Measurements from ENCODE around the gene AKT1. TPM values are rescaled to one million over a fixed set of nuclear protein-coding genes. Genes with fewer than 3 reads are reported as not detected.
"Not testable (repeated sequence)": the region's sequence is repeated elsewhere in the genome, so short reads cannot be mapped to it uniquely, and the experiment has no call there.

The AKT1 gene
- polyA plus RNA-seq, 4 donors = 105 to 150 (median 131) TPM

- no peak for DNase-seq (ENCODE audit: low read depth in 4 of 4, low spot score in 2 of 4)
These were observed 23.8 kb upstream of the AKT1 start for GRCh38 chr14:104819361-104819781.

- no peak for DNase-seq (ENCODE audit: low read depth in 4 of 4, low spot score in 2 of 4)
These were observed 23.2 kb upstream of the AKT1 start for GRCh38 chr14:104818714-104819161.

GRCh38 chr14:104817930-104818713, 22.6 kb upstream of the AKT1 start:
- DNase-seq (ENCODE audit: low read depth in 4 of 4, low spot score in 2 of 4) = no peak

- DNase-seq (ENCODE audit: low read depth in 4 of 4, low spot score in 2 of 4) = no peak
These were observed 21.0 kb upstream of the AKT1 start for GRCh38 chr14:104816616-104816884.

- DNase-seq (ENCODE audit: low read depth in 4 of 4, low spot score in 2 of 4) = not testable (repeated sequence)
These were observed 19.2 kb upstream of the AKT1 start for GRCh38 chr14:104814701-104815100.

- DNase-seq (ENCODE audit: low read depth in 4 of 4, low spot score in 2 of 4) = no peak
These were observed 17.7 kb upstream of the AKT1 start for GRCh38 chr14:104813286-104813685.

- no peak for DNase-seq (ENCODE audit: low read depth in 4 of 4, low spot score in 2 of 4)
These were observed 14.8 kb upstream of the AKT1 start for GRCh38 chr14:104810316-104810715.

- DNase-seq (ENCODE audit: low read depth in 4 of 4, low spot score in 2 of 4) = no peak
These were observed 12.9 kb upstream of the AKT1 start for GRCh38 chr14:104808456-104808855.

GRCh38 chr14:104806625-104807465, 11.3 kb upstream of the AKT1 start:
- DNase-seq (ENCODE audit: low read depth in 4 of 4, low spot score in 2 of 4) = no peak

GRCh38 chr14:104805941-104806624, 10.5 kb upstream of the AKT1 start:
- DNase-seq (ENCODE audit: low read depth in 4 of 4, low spot score in 2 of 4) = no peak

GRCh38 chr14:104805326-104805678, 9.8 kb upstream of the AKT1 start:
- no peak for DNase-seq (ENCODE audit: low read depth in 4 of 4, low spot score in 2 of 4)

GRCh38 chr14:104804481-104805325, 9.2 kb upstream of the AKT1 start:
- DNase-seq (ENCODE audit: low read depth in 4 of 4, low spot score in 2 of 4) = no peak

- no peak for DNase-seq (ENCODE audit: low read depth in 4 of 4, low spot score in 2 of 4)
These were observed 8.4 kb upstream of the AKT1 start for GRCh38 chr14:104803912-104804410.

- DNase-seq (ENCODE audit: low read depth in 4 of 4, low spot score in 2 of 4) = no peak
These were observed 7.8 kb upstream of the AKT1 start for GRCh38 chr14:104803280-104803911.

GRCh38 chr14:104802394-104803184, 7.0 kb upstream of the AKT1 start:
- DNase-seq (ENCODE audit: low read depth in 4 of 4, low spot score in 2 of 4) = no peak

- no peak for DNase-seq (ENCODE audit: low read depth in 4 of 4, low spot score in 2 of 4)
These were observed 6.2 kb upstream of the AKT1 start for GRCh38 chr14:104801520-104802393.

GRCh38 chr14:104800771-104801519, 5.4 kb upstream of the AKT1 start, which contains the start of gene ZBTB42:
ZBTB42 (plus strand) TSS chr14:104801101; CDS start chr14:104801198, 97 bp downstream.
- DNase-seq (ENCODE audit: low read depth in 4 of 4, low spot score in 2 of 4) = no peak

All from left renal cortex interstitium (tissue), 4 donors.